Smooth muscle cell of trachea (primary cell): ENCODE results near the gene SYT15B. TPM values are rescaled to one million over a fixed set of nuclear protein-coding genes. Genes with fewer than 3 reads are reported as not detected.

Source experiments
- total RNA-seq: library from RNA; depleted of rRNA; stranded (reverse); fragments of >200 nt; gene quantifications from 2 replicates; pipeline ENCODE4 v1.2.1, GENCODE V29; 2014

Gene SYT15B
- total RNA-seq: not detected in 2 replicates

GRCh38 chr10:47763554-47764175 lies at the start of gene SYT15B:
TSS of gene SYT15B (minus strand) at chr10:47763592. CDS start at chr10:47762640, 952 bp downstream.

Other genes with a start within 250 kb of the SYT15B start
- 5.2 and 5.5 TPM in 2 replicates for gene AGAP9, start 240.0 kb downstream of the SYT15B start, total RNA-seq
- gene NPY4R2, start 155.1 kb upstream of the SYT15B start, total RNA-seq: 0.17 TPM in 1 of 2 replicates, not detected in the other
- not detected in 2 replicates for gene FAM25C, start 236.2 kb upstream of the SYT15B start, total RNA-seq